HEK293 (cell line): ENCODE data around the gene BHLHE23.

Source experiments
- CTCF ChIA-PET: fragments of 350-600 bp; formaldehyde crosslinking; extraction: SDS; loops from one replicate; lab custom pipeline; 2021; ENCODE audit warnings: antibody characterized with exemption; lab: Yijun Ruan, JAX
- POLR2A ChIA-PET: fragments of 300-600 bp; formaldehyde crosslinking; extraction: SDS; loops from one replicate; lab custom pipeline; 2020; ENCODE audit warnings: antibody characterized with exemption, inconsistent platforms; lab: Yijun Ruan, JAX
- H3K27ac ChIP-seq: fragments of 200-500 bp; sonication (Bioruptor generic); 2 replicates; pipeline ENCODE4 v1.5.1; 2014; ENCODE audit warnings: low read depth, low read length, control low read depth, inconsistent platforms; ENCODE audit errors: extremely low read depth
- H3K36me3 ChIP-seq, 2 experiments: fragments of 200-500 bp in 1 of 2; sonication (Bioruptor generic) in 1 of 2; 1 replicate in 1 of 2; 2 replicates in 1 of 2; pipeline ENCODE4 v1.5.1; 2014 to 2017; ENCODE audit warnings: inconsistent platforms in 2 of 2, low read length in 2 of 2; ENCODE audit not compliant: control insufficient read depth in 2 of 2, insufficient read depth in 1 of 2
- H3K4me1 ChIP-seq: fragments of 200-500 bp; sonication (Bioruptor generic); 2 replicates; pipeline ENCODE4 v1.5.1; 2014; ENCODE audit warnings: mild to moderate bottlenecking, low read length, inconsistent platforms; ENCODE audit not compliant: control insufficient read depth, insufficient read depth
- H3K4me3 ChIP-seq: 2 replicates; pipeline ENCODE4 v1.5.1; 2011; ENCODE audit warnings: low read depth, mild to moderate bottlenecking, control low read depth, low read length, moderate library complexity
- H3K9me3 ChIP-seq: fragments of 200-500 bp; sonication (Bioruptor generic); 2 replicates; pipeline ENCODE4 v1.5.1; 2014; ENCODE audit warnings: low read depth, low read length, inconsistent platforms; ENCODE audit not compliant: control insufficient read depth, insufficient read depth
- KLF16 ChIP-seq: fragments of 450-650 bp; formaldehyde crosslinking; IDR thresholded peaks from 2 replicates; pipeline ENCODE4 v1.5.1; 2017; ENCODE audit warnings: missing biosample characterization, missing genetic modification characterization
- KLF17 ChIP-seq: fragments of 450-650 bp; formaldehyde crosslinking; IDR thresholded peaks from 2 replicates; pipeline ENCODE4 v1.5.1; 2016; ENCODE audit warnings: missing biosample characterization, missing genetic modification characterization
- OVOL3 ChIP-seq: fragments of 450-650 bp; formaldehyde crosslinking; IDR thresholded peaks from 2 replicates; pipeline ENCODE4 v1.5.1; 2016; ENCODE audit warnings: missing biosample characterization, missing genetic modification characterization
- PRDM10 ChIP-seq: fragments of 450-650 bp; formaldehyde crosslinking; IDR thresholded peaks from 2 replicates; pipeline ENCODE4 v1.5.1; 2016; ENCODE audit warnings: missing biosample characterization, missing genetic modification characterization
- ZFP69B ChIP-seq: fragments of 450-650 bp; formaldehyde crosslinking; IDR thresholded peaks from 2 replicates; pipeline ENCODE4 v1.5.1; 2016; ENCODE audit warnings: missing biosample characterization, missing genetic modification characterization
- ZNF114 ChIP-seq: fragments of 450-650 bp; formaldehyde crosslinking; IDR thresholded peaks from 2 replicates; pipeline ENCODE4 v1.5.0; 2017; ENCODE audit warnings: missing biosample characterization, missing genetic modification characterization
- ZNF121 ChIP-seq: fragments of 450-650 bp; formaldehyde crosslinking; IDR thresholded peaks from 2 replicates; pipeline ENCODE4 v1.5.1; 2016; ENCODE audit warnings: missing biosample characterization, missing genetic modification characterization
- ZNF18 ChIP-seq: fragments of 450-650 bp; formaldehyde crosslinking; IDR thresholded peaks from 2 replicates; pipeline ENCODE4 v1.5.1; 2016; ENCODE audit warnings: missing biosample characterization, missing genetic modification characterization
- ZNF280D ChIP-seq: fragments of 450-650 bp; formaldehyde crosslinking; IDR thresholded peaks from 2 replicates; pipeline ENCODE4 v1.5.1; 2016; ENCODE audit warnings: missing biosample characterization, missing genetic modification characterization
- ZNF302 ChIP-seq: fragments of 450-650 bp; formaldehyde crosslinking; IDR thresholded peaks from 2 replicates; pipeline ENCODE4 v1.5.1; 2016; ENCODE audit warnings: missing biosample characterization, missing genetic modification characterization, low read depth
- ZNF350 ChIP-seq: fragments of 450-650 bp; formaldehyde crosslinking; IDR thresholded peaks from 2 replicates; pipeline ENCODE4 v1.5.0; 2017; ENCODE audit warnings: missing biosample characterization, mild to moderate bottlenecking, missing genetic modification characterization
- ZNF394 ChIP-seq: fragments of 450-650 bp; formaldehyde crosslinking; IDR thresholded peaks from 2 replicates; pipeline ENCODE4 v1.5.1; 2016; ENCODE audit warnings: missing biosample characterization, missing genetic modification characterization, mild to moderate bottlenecking, moderate library complexity, borderline replicate concordance
- ZNF423 ChIP-seq: fragments of 450-650 bp; formaldehyde crosslinking; IDR thresholded peaks from 2 replicates; pipeline ENCODE4 v1.5.1; 2016; ENCODE audit warnings: missing biosample characterization, missing genetic modification characterization
- ZNF544 ChIP-seq: fragments of 450-650 bp; formaldehyde crosslinking; IDR thresholded peaks from 2 replicates; pipeline ENCODE4 v1.5.0; 2017; ENCODE audit warnings: missing biosample characterization, missing genetic modification characterization
- ZNF548 ChIP-seq: fragments of 450-650 bp; formaldehyde crosslinking; IDR thresholded peaks from 2 replicates; pipeline ENCODE4 v1.5.1; 2016; ENCODE audit warnings: missing biosample characterization, missing genetic modification characterization
- ZNF571 ChIP-seq: fragments of 450-650 bp; formaldehyde crosslinking; IDR thresholded peaks from 2 replicates; pipeline ENCODE4 v1.5.0; 2017; ENCODE audit warnings: missing biosample characterization, missing genetic modification characterization
- ZNF610 ChIP-seq: fragments of 450-650 bp; formaldehyde crosslinking; IDR thresholded peaks from 2 replicates; pipeline ENCODE4 v1.5.1; 2016; ENCODE audit warnings: missing biosample characterization, missing genetic modification characterization, borderline replicate concordance
- ZNF660 ChIP-seq: fragments of 450-650 bp; IDR thresholded peaks from 2 replicates; pipeline ENCODE4 v1.5.1; 2018; ENCODE audit warnings: missing biosample characterization, mild to moderate bottlenecking, missing genetic modification characterization
- ZNF777 ChIP-seq: fragments of 450-650 bp; formaldehyde crosslinking; IDR thresholded peaks from 2 replicates; pipeline ENCODE4 v1.5.1; 2017; ENCODE audit warnings: missing biosample characterization, missing genetic modification characterization, borderline replicate concordance
- ZNF792 ChIP-seq: fragments of 450-650 bp; formaldehyde crosslinking; IDR thresholded peaks from 2 replicates; pipeline ENCODE4 v1.5.1; 2016; ENCODE audit warnings: missing biosample characterization, missing genetic modification characterization

BHLHE23 gene

GRCh38 chr20:63044605-63045004 lies 37.8 kb upstream of the BHLHE23 start:
- POLR2A ChIA-PET = no interaction called here
- CTCF ChIA-PET = interaction anchor here (0.6 to 0.8 kb wide), 2 partner anchors 12 to 169 kb away, joined by 3 read pairs; no protein-coding TSS in a partner anchor
- Histone ChIP-seq H3K4me1 (no peaks in the 10 kb centered on the region), H3K9me3 (no peaks in the 10 kb centered on the region), H3K27ac (no peak overlapping the region), H3K4me3 (no peak overlapping the region), H3K36me3 (no peaks in the 10 kb centered on the region)
- TF ChIP-seq ZFP69B (tag by site-specific recombination) (no peak), ZNF544 (tag by site-specific recombination) (no peak), ZNF571 (tag by site-specific recombination) (no peak), ZNF777 (tag by site-specific recombination) (no peak), ZNF18 (tag by site-specific recombination) (no peak), ZNF660 (no peak), OVOL3 (tag by site-specific recombination) (no peak), ZNF792 (no peak), ZNF121 (tag by site-specific recombination) (no peak), PRDM10 (tag by site-specific recombination) (no peak), ZNF302 (tag by site-specific recombination) (no peak), ZNF610 (tag by site-specific recombination) (no peak), ZNF280D (tag by site-specific recombination) (no peak), KLF17 (tag by site-specific recombination) (no peak), ZNF114 (tag by site-specific recombination) (no peak), ZNF423 (tag by site-specific recombination) (no peak), KLF16 (no peak), ZNF350 (tag by site-specific recombination) (no peak), ZNF548 (tag by site-specific recombination) (no peak), ZNF394 (tag by site-specific recombination) (no peak)
